Bronchial epithelial cell (primary cell): ENCODE results near the gene CCDC148. TPM values are rescaled to one million over a fixed set of nuclear protein-coding genes. Genes with fewer than 3 reads are reported as not detected.

Experiments used
- DNase-seq: peaks from one replicate; pipeline ENCODE4 v3.0.0-alpha.2; 2010; ENCODE audit warnings: low read depth
- FAIRE-seq: peaks from 2 replicates; lab custom pipeline; 2011; peaks lifted over from hg19 to GRCh38; lab: Jason Lieb, UNC
- H3K27me3 ChIP-seq: 2 replicates; pipeline ENCODE4 v1.5.1; 2011; ENCODE audit warnings: low read length; ENCODE audit not compliant: control insufficient read depth, insufficient read depth
- H3K36me3 ChIP-seq: 2 replicates; pipeline ENCODE4 v1.5.1; 2011; ENCODE audit warnings: low read length; ENCODE audit not compliant: control insufficient read depth, insufficient read depth
- H3K4me3 ChIP-seq: 2 replicates; pipeline ENCODE4 v1.5.1; 2011; ENCODE audit warnings: mild to moderate bottlenecking, low read depth, low read length, control low read depth
- CTCF ChIP-seq: IDR thresholded peaks from 2 replicates; pipeline ENCODE4 v1.5.1; 2011; ENCODE audit warnings: mild to moderate bottlenecking, moderate library complexity, low read length, control low read depth, inconsistent platforms; ENCODE audit not compliant: insufficient read depth, severe bottlenecking
- total RNA-seq: library from RNA; depleted of rRNA; stranded (reverse); fragments of >200 nt; gene quantifications from 2 replicates; pipeline ENCODE4 v1.2.1, GENCODE V29; 2014

Gene CCDC148
- total RNA-seq, 1 donor from 2014 or later = 0.26 TPM

GRCh38 chr2:158385646-158386045 is 70.9 kb downstream of the CCDC148 start:
- DNase-seq (no peak), FAIRE-seq (no peak)
- H3K4me3 ChIP-seq = no peak overlapping the region
- TF ChIP-seq CTCF = no peak
- H3K27me3 ChIP-seq = no peaks in the 10 kb centered on the region
- H3K36me3 ChIP-seq = no peaks in the 10 kb centered on the region

GRCh38 chr2:158381978-158382377 is 74.6 kb downstream of the CCDC148 start:
- FAIRE-seq = no peak
- TF ChIP-seq CTCF = no peak
- Histone ChIP-seq H3K4me3 (no peak overlapping the region), H3K36me3 (no peaks in the 10 kb centered on the region), H3K27me3 (no peaks in the 10 kb centered on the region)
- no peak for DNase-seq

- no peaks in the 10 kb centered on the region for H3K27me3 ChIP-seq
- DNase-seq (no peak), FAIRE-seq (no peak)
- no peak overlapping the region for H3K4me3 ChIP-seq
- no peaks in the 10 kb centered on the region for H3K36me3 ChIP-seq
- TF ChIP-seq CTCF = no peak
Observed at GRCh38 chr2:158381205-158381604, 75.3 kb downstream of the CCDC148 start.

- Histone ChIP-seq H3K36me3 (no peaks in the 10 kb centered on the region), H3K27me3 (no peaks in the 10 kb centered on the region), H3K4me3 (no peak overlapping the region)
- no peak for FAIRE-seq
- TF ChIP-seq CTCF = no peak
- DNase-seq = no peak
Observed at GRCh38 chr2:158380746-158381145, 75.8 kb downstream of the CCDC148 start.

GRCh38 chr2:158378926-158379325 is 77.6 kb downstream of the CCDC148 start:
- DNase-seq = no peak
- H3K4me3 ChIP-seq = no peak overlapping the region
- H3K27me3 ChIP-seq = no peaks in the 10 kb centered on the region
- no peaks in the 10 kb centered on the region for H3K36me3 ChIP-seq
- no peak for FAIRE-seq
- TF ChIP-seq CTCF = no peak

GRCh38 chr2:158366342-158366741 is 90.2 kb downstream of the CCDC148 start:
- FAIRE-seq = no peak
- Histone ChIP-seq H3K4me3 (no peak overlapping the region), H3K36me3 (no peaks in the 10 kb centered on the region), H3K27me3 (no peaks in the 10 kb centered on the region)
- no peak for TF ChIP-seq CTCF
- no peak for DNase-seq
